ENCODE measurements around the gene MS4A4A.

GRCh38 chr11:60348116-60348515, 67.7 kb downstream of the MS4A4A start:
- TF ChIP-seq CTCF (IDR thresholded peaks at IDR 0.05) = no peak
- TF ChIP-seq POLR2A (IDR thresholded peaks at IDR 0.05) = no peak

Data from testis (tissue), 2 donors.